NCI-H526 treated with DMSO at 0.1 percent for 48 hours (cell line): ENCODE measurements around the gene PPM1N.
A peak's percentile ranks its signal among the peaks of the same experiment; 100 is the strongest.

Source experiments
- DNase-seq: peaks from one replicate; lab custom pipeline; 2025; lab: John Stamatoyannopoulos, UW

Gene PPM1N

GRCh38 chr19:45492627-45493470 is 5.4 kb upstream of the PPM1N start:
- DNase-seq: no peak

- DNase-seq: no peak
Observed at GRCh38 chr19:45494261-45494916, 3.9 kb upstream of the PPM1N start.

- DNase-seq: no peak
Observed at GRCh38 chr19:45495178-45495577, 3.1 kb upstream of the PPM1N start.

- DNase-seq: no peak
Observed at GRCh38 chr19:45496349-45496953, 1.8 kb upstream of the PPM1N start.

GRCh38 chr19:45497791-45498190 is 452 bp upstream of the PPM1N start:
- DNase-seq: no peak

- peak; percentile 67 for DNase-seq
Observed at GRCh38 chr19:45499196-45500180, 1.2 kb downstream of the PPM1N start.

- DNase-seq: no peak
Observed at GRCh38 chr19:45500918-45501729, 2.9 kb downstream of the PPM1N start.

GRCh38 chr19:45501730-45502014 is 3.4 kb downstream of the PPM1N start:
- no peak for DNase-seq

GRCh38 chr19:45502111-45502510 is 3.9 kb downstream of the PPM1N start:
- no peak for DNase-seq

- DNase-seq: no peak
Observed at GRCh38 chr19:45503909-45504308, 5.7 kb downstream of the PPM1N start.

- DNase-seq: no peak
Observed at GRCh38 chr19:45505151-45505995, 7.1 kb downstream of the PPM1N start.

- no peak for DNase-seq
Observed at GRCh38 chr19:45505996-45506245, 7.7 kb downstream of the PPM1N start.

- peak; percentile 77 for DNase-seq
Observed at GRCh38 chr19:45506246-45506988, 8.2 kb downstream of the PPM1N start.

GRCh38 chr19:45506989-45507871 is 9.0 kb downstream of the PPM1N start, which contains the start of gene VASP:
Gene VASP (plus strand): TSS chr19:45507479. CDS start chr19:45507772, 293 bp downstream.
- peak; percentile 49 for DNase-seq

- no peak for DNase-seq
Observed at GRCh38 chr19:45507872-45508416, 9.7 kb downstream of the PPM1N start.

- DNase-seq: no peak
Observed at GRCh38 chr19:45508417-45508860, 10.2 kb downstream of the PPM1N start.

- no peak for DNase-seq
Observed at GRCh38 chr19:45508861-45509691, 10.8 kb downstream of the PPM1N start.

GRCh38 chr19:45509692-45510015 is 11.4 kb downstream of the PPM1N start:
- no peak for DNase-seq
